ENCODE data around the gene POLR3C.

DNA sequence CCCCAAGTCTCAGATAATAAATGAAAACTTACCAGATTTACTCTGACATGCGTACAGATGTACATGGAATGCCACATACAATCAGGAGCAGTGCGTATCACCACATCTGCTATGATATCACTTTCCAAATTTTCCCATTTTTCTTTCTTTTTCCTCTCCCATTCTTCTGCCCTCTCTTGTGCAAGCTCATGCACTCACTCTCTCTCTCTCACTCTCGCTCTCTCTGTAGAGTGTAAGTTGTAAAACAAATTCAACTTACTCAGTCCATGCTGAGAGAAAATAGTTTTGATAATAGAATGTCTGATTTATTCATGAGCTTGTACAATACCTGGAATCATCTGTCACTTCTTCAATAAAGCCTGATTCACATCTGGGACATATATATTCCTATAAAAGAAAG is 35.4 kb upstream of the POLR3C start:
- TF ChIP-seq, protein P1, sequence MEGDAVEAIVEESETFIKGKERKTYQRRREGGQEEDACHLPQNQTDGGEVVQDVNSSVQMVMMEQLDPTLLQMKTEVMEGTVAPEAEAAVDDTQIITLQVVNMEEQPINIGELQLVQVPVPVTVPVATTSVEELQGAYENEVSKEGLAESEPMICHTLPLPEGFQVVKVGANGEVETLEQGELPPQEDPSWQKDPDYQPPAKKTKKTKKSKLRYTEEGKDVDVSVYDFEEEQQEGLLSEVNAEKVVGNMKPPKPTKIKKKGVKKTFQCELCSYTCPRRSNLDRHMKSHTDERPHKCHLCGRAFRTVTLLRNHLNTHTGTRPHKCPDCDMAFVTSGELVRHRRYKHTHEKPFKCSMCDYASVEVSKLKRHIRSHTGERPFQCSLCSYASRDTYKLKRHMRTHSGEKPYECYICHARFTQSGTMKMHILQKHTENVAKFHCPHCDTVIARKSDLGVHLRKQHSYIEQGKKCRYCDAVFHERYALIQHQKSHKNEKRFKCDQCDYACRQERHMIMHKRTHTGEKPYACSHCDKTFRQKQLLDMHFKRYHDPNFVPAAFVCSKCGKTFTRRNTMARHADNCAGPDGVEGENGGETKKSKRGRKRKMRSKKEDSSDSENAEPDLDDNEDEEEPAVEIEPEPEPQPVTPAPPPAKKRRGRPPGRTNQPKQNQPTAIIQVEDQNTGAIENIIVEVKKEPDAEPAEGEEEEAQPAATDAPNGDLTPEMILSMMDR (conservative IDR thresholded peaks at IDR 0.05 in 1 of 2, IDR thresholded peaks at IDR 0.05 in 1 of 2; ENCODE audit: extremely low read depth in 1 of 2, insufficient read depth in 1 of 2, low read depth in 1 of 2, low read length in 2 of 2): no peak
- TF ChIP-seq EZH2 (IDR thresholded peaks at IDR 0.05; ENCODE audit: borderline replicate concordance, low read length): no peak

Data from mammary epithelial cell (primary cell).